HG03045 (cell line): Measurements from ENCODE around the gene ANKRD33B.

ENCODE experiments used
- ATAC-seq: cut with Tn5 transposase; IDR thresholded peaks from one replicate; pipeline ENCODE4 v1.9.1; 2021; ENCODE audit warnings: mild to moderate bottlenecking, moderate library complexity; ENCODE audit not compliant: unreplicated experiment

ANKRD33B gene

GRCh38 chr5:10671041-10672008 is 107.5 kb downstream of the ANKRD33B start:
- no peak for ATAC-seq

- no peak for ATAC-seq
These were observed 108.5 kb downstream of the ANKRD33B start for GRCh38 chr5:10672146-10673016.

- ATAC-seq, result no peak
These were observed 109.1 kb downstream of the ANKRD33B start for GRCh38 chr5:10673017-10673389.

- no peak for ATAC-seq
These were observed 109.5 kb downstream of the ANKRD33B start for GRCh38 chr5:10673407-10673806.

GRCh38 chr5:10674096-10674495 is 110.2 kb downstream of the ANKRD33B start:
- no peak for ATAC-seq

GRCh38 chr5:10674582-10674981 is 110.7 kb downstream of the ANKRD33B start:
- ATAC-seq, result no peak

- ATAC-seq, result no peak
These were observed 111.4 kb downstream of the ANKRD33B start for GRCh38 chr5:10675177-10675700.

GRCh38 chr5:10676224-10676623 is 112.4 kb downstream of the ANKRD33B start:
- no peak for ATAC-seq

GRCh38 chr5:10676946-10677345 is 113.1 kb downstream of the ANKRD33B start:
- no peak for ATAC-seq

- no peak for ATAC-seq
These were observed 113.7 kb downstream of the ANKRD33B start for GRCh38 chr5:10677533-10677932.

- ATAC-seq, result no peak
These were observed 114.4 kb downstream of the ANKRD33B start for GRCh38 chr5:10678244-10678643.

GRCh38 chr5:10679336-10679988 is 115.6 kb downstream of the ANKRD33B start:
- ATAC-seq, result no peak

GRCh38 chr5:10680876-10681481 is 117.1 kb downstream of the ANKRD33B start:
- no peak for ATAC-seq

- no peak for ATAC-seq
These were observed 118.1 kb downstream of the ANKRD33B start for GRCh38 chr5:10681731-10682679.

- ATAC-seq, result no peak
These were observed 119.1 kb downstream of the ANKRD33B start for GRCh38 chr5:10682801-10683525.

GRCh38 chr5:10684303-10685086 is 120.6 kb downstream of the ANKRD33B start:
- peak; percentile 49 for ATAC-seq

- ATAC-seq, result peak; percentile 68
These were observed 121.2 kb downstream of the ANKRD33B start for GRCh38 chr5:10685115-10685521.

GRCh38 chr5:10686890-10687289 is 123.0 kb downstream of the ANKRD33B start:
- no peak for ATAC-seq
